Osteocyte (in vitro differentiated cells): Measurements from ENCODE around the gene MGST2. TPM values are rescaled to one million over a fixed set of nuclear protein-coding genes. Genes with fewer than 3 reads are reported as not detected.

Source experiments
- DNase-seq: peaks from one replicate; pipeline ENCODE4 v3.0.0; 2021; ENCODE audit warnings: mixed read lengths; ENCODE audit not compliant: unreplicated experiment; ENCODE audit errors: extremely low spot score
- H3K27ac Mint-ChIP-seq: one replicate; pipeline ENCODE4 v1.8.0; 2021; ENCODE audit warnings: mild to moderate bottlenecking, mixed read lengths; ENCODE audit not compliant: unreplicated experiment
- H3K27me3 Mint-ChIP-seq: one replicate; pipeline ENCODE4 v1.8.0; 2021; ENCODE audit warnings: mixed read lengths; ENCODE audit not compliant: unreplicated experiment
- H3K36me3 Mint-ChIP-seq: one replicate; pipeline ENCODE4 v1.8.0; 2021; ENCODE audit warnings: mixed read lengths; ENCODE audit not compliant: unreplicated experiment
- H3K4me1 Mint-ChIP-seq: one replicate; pipeline ENCODE4 v1.8.0; 2021; ENCODE audit warnings: mixed read lengths; ENCODE audit not compliant: unreplicated experiment
- H3K4me3 Mint-ChIP-seq: one replicate; pipeline ENCODE4 v1.8.0; 2021; ENCODE audit warnings: mild to moderate bottlenecking, moderate library complexity, mixed read lengths; ENCODE audit not compliant: unreplicated experiment
- H3K9me3 Mint-ChIP-seq: one replicate; pipeline ENCODE4 v1.8.0; 2021; ENCODE audit warnings: mixed read lengths; ENCODE audit not compliant: unreplicated experiment
- CTCF ChIP-seq: fragments of 200-600 bp; sonication (generic); IDR thresholded peaks from 2 replicates; pipeline ENCODE4 v1.5.0; 2021; ENCODE audit warnings: antibody characterized with exemption, mild to moderate bottlenecking, moderate library complexity
- total RNA-seq: library from RNA; stranded (reverse); gene quantifications from 2 replicates; pipeline ENCODE4 v1.2.1, GENCODE V29; 2021

Gene MGST2
- total RNA-seq, 1 donor from 2014 or later: 29.9 TPM

DNA sequence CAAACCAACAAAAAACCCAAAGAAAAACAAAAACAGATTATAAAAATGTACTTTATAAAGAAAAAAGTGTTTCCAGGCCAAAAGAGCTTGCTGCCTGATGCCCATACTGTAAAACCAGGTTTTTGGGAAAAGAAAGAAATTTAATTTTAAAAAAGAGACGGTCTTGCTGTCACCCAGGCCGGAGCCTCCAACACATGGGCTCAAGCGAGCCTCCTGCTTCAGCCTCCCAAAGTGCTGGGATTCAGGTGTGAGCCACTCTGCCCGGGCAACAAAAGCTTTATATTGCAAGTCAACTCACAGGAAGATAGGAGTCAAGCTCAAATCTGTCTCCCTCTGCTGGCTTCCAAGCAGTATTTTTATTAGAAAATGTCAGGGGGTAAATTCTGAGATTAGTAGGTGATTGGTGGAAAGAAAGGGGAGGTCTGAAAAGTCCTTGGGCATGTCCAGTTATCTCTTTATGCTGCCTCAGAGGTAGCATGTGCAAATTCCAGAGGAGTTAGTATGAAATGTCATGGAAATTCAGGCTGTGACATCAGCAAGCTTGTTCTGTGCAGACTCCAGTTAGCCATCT is 39.4 kb downstream of the MGST2 start:
- Mint-ChIP-seq H3K36me3 (peaks cover 29% of the 10 kb centered on the region), H3K9me3 (no peaks in the 10 kb centered on the region), H3K4me3 (no peak overlapping the region), H3K4me1 (no peaks in the 10 kb centered on the region), H3K27ac (no peak overlapping the region), H3K27me3 (no peaks in the 10 kb centered on the region)
- no peak for DNase-seq
- no peak for TF ChIP-seq CTCF

GRCh38 chr4:139709660-139710059 is 44.0 kb downstream of the MGST2 start:
- no peak overlapping the region for H3K27ac Mint-ChIP-seq
- H3K9me3 Mint-ChIP-seq: no peaks in the 10 kb centered on the region
- peaks cover 24% of the 10 kb centered on the region for H3K36me3 Mint-ChIP-seq
- no peaks in the 10 kb centered on the region for H3K27me3 Mint-ChIP-seq
- DNase-seq: no peak
- TF ChIP-seq CTCF: no peak
- H3K4me1 Mint-ChIP-seq: peaks cover 3% of the 10 kb centered on the region
- no peak overlapping the region for H3K4me3 Mint-ChIP-seq

GRCh38 chr4:139710073-139710472 is 44.5 kb downstream of the MGST2 start:
- no peak for DNase-seq
- no peak overlapping the region for H3K4me3 Mint-ChIP-seq
- no peak overlapping the region for H3K27ac Mint-ChIP-seq

GRCh38 chr4:139711461-139711860 is 45.8 kb downstream of the MGST2 start:
- Mint-ChIP-seq H3K4me1 (peaks cover 3% of the 10 kb centered on the region), H3K4me3 (no peak overlapping the region), H3K27me3 (no peaks in the 10 kb centered on the region), H3K27ac (no peak overlapping the region), H3K36me3 (peaks cover 22% of the 10 kb centered on the region), H3K9me3 (no peaks in the 10 kb centered on the region)
- no peak for TF ChIP-seq CTCF
- DNase-seq: no peak

More at GRCh38 chr4:139710073-139710472, 44.5 kb downstream of the MGST2 start:
- Mint-ChIP-seq H3K27me3 (no peaks in the 10 kb centered on the region), H3K4me1 (peaks cover 3% of the 10 kb centered on the region), H3K9me3 (no peaks in the 10 kb centered on the region), H3K36me3 (peaks cover 23% of the 10 kb centered on the region)
- TF ChIP-seq CTCF: no peak

DNA sequence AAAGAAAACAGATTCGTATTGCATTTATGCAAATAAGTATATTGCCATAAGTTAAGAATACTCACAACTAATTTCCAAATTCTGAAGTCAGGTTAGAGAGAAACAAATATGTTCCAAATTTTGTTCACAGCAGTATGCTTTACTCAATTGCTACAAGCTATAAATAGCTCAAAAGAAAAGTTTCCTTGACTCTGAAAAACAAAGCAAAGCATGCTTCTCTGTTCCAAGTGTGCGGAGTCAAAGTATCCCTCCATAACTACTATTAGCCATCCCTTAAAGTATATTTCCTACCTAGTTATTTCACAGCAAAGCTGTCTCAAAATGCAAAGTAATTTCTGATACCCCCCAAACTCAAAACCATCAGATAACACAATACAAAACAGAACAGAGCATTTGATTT is 47.3 kb downstream of the MGST2 start:
- Mint-ChIP-seq H3K36me3 (peaks cover 24% of the 10 kb centered on the region), H3K4me3 (no peak overlapping the region), H3K4me1 (peaks cover 3% of the 10 kb centered on the region), H3K27me3 (no peaks in the 10 kb centered on the region), H3K27ac (no peak overlapping the region), H3K9me3 (no peaks in the 10 kb centered on the region)
- no peak for TF ChIP-seq CTCF
- DNase-seq: no peak
